CD14-positive monocyte (primary cell): ENCODE results near the gene PGP. TPM values are rescaled to one million over a fixed set of nuclear protein-coding genes. Genes with fewer than 3 reads are reported as not detected.

Experiments
- DNase-seq, 3 donors: peaks; one replicate each; pipeline ENCODE4 v3.0.0-alpha.2; 2011 to 2022
- H2AFZ ChIP-seq: 2 replicates; pipeline ENCODE4 v1.6.0; 2012; ENCODE audit warnings: mild to moderate bottlenecking, low read depth, low read length, inconsistent platforms; ENCODE audit not compliant: insufficient read depth, poor library complexity, severe bottlenecking
- H3K27ac ChIP-seq, 2 donors: 1 replicate in 1 of 2; 2 replicates in 1 of 2; pipeline ENCODE4 v1.5.1; 2012 to 2013; ENCODE audit warnings: low read length in 2 of 2, control low read depth in 1 of 2, inconsistent platforms in 1 of 2, low read depth in 1 of 2, mild to moderate bottlenecking in 1 of 2
- H3K27me3 ChIP-seq, 2 donors: one replicate each; pipeline versions ENCODE4 v1.6.0 to v1.6.1; 2011 to 2013; ENCODE audit warnings: low read length in 2 of 2; ENCODE audit not compliant: control insufficient read depth in 2 of 2, insufficient read depth in 2 of 2
- H3K36me3 ChIP-seq, 2 donors: replicated peaks in 1 of 2; 1 replicate in 1 of 2; 2 replicates in 1 of 2; pipeline versions ENCODE4 v1.5.1 to v1.6.1; 2012 to 2013; ENCODE audit warnings: low read length in 2 of 2, control low read depth in 1 of 2, inconsistent platforms in 1 of 2, mild to moderate bottlenecking in 1 of 2; ENCODE audit not compliant: insufficient read depth in 2 of 2, control insufficient read depth in 1 of 2
- H3K4me1 ChIP-seq, 2 donors: 1 replicate in 1 of 2; 2 replicates in 1 of 2; pipeline versions ENCODE4 v1.5.1 to v1.6.1; 2012 to 2013; ENCODE audit warnings: low read length in 2 of 2, control low read depth in 1 of 2, inconsistent platforms in 1 of 2, mild to moderate bottlenecking in 1 of 2, moderate library complexity in 1 of 2; ENCODE audit not compliant: insufficient read depth in 2 of 2, control insufficient read depth in 1 of 2
- H3K4me2 ChIP-seq: replicated peaks from 2 replicates; pipeline ENCODE3; 2012; ENCODE audit warnings: low read length, moderate library complexity, mild to moderate bottlenecking; ENCODE audit not compliant: poor library complexity, severe bottlenecking; ENCODE audit errors: extremely low read depth
- H3K4me3 ChIP-seq, 3 experiments: fragments of 200-600 bp in 1 of 3; sonication (generic) in 1 of 3; replicated peaks in 1 of 3; 1 replicate in 2 of 3; 2 replicates in 1 of 3; pipeline ENCODE4 v1.5.1; 2011 to 2013; ENCODE audit warnings: low read length in 3 of 3, mild to moderate bottlenecking in 3 of 3, control low read depth in 2 of 3, low read depth in 2 of 3, inconsistent platforms in 1 of 3, moderate library complexity in 1 of 3
- H3K79me2 ChIP-seq: 2 replicates; pipeline ENCODE4 v1.6.0; 2012; ENCODE audit warnings: mild to moderate bottlenecking, control low read depth, inconsistent platforms, low read length, moderate library complexity; ENCODE audit not compliant: insufficient read depth
- H3K9ac ChIP-seq: 2 replicates; pipeline ENCODE4 v1.6.0; 2017; ENCODE audit warnings: low read length, mild to moderate bottlenecking; ENCODE audit not compliant: insufficient read depth, poor library complexity, severe bottlenecking
- H3K9me3 ChIP-seq, 2 donors: replicated peaks in 1 of 2; 1 replicate in 1 of 2; 2 replicates in 1 of 2; pipeline versions ENCODE4 v1.5.1 to v1.6.1; 2012 to 2013; ENCODE audit warnings: low read length in 2 of 2, control low read depth in 1 of 2; ENCODE audit not compliant: control insufficient read depth in 1 of 2, insufficient read depth in 1 of 2
- H4K20me1 ChIP-seq: 2 replicates; pipeline ENCODE4 v1.6.0; 2012; ENCODE audit warnings: mild to moderate bottlenecking, low read length, control low read depth, moderate library complexity; ENCODE audit not compliant: insufficient read depth
- H3K27ac Mint-ChIP-seq, 7 donors: one replicate each; pipeline ENCODE4 v1.8.0; 2020; ENCODE audit warnings: mild to moderate bottlenecking in 7 of 7, mixed read lengths in 7 of 7, moderate library complexity in 6 of 7, inconsistent platforms in 2 of 7
- H3K27me3 Mint-ChIP-seq, 3 donors: one replicate each; pipeline ENCODE4 v1.8.0; 2021 to 2022; ENCODE audit warnings: low read depth in 3 of 3, mild to moderate bottlenecking in 3 of 3, mixed read lengths in 3 of 3, moderate library complexity in 3 of 3, inconsistent platforms in 1 of 3
- H3K36me3 Mint-ChIP-seq, 2 donors: one replicate each; pipeline ENCODE4 v1.8.0; 2020; ENCODE audit warnings: mixed read lengths in 2 of 2, inconsistent platforms in 1 of 2, mild to moderate bottlenecking in 1 of 2
- H3K4me1 Mint-ChIP-seq: one replicate; pipeline ENCODE4 v1.8.0; 2020; ENCODE audit warnings: mild to moderate bottlenecking, mixed read lengths
- H3K4me3 Mint-ChIP-seq, 2 donors: one replicate each; pipeline ENCODE4 v1.8.0; 2020; ENCODE audit warnings: mild to moderate bottlenecking in 2 of 2, mixed read lengths in 2 of 2, moderate library complexity in 1 of 2
- H3K9me3 Mint-ChIP-seq, 7 donors: one replicate each; pipeline ENCODE4 v1.8.0; 2020 to 2022; ENCODE audit warnings: mixed read lengths in 7 of 7, mild to moderate bottlenecking in 6 of 7, moderate library complexity in 6 of 7, inconsistent platforms in 2 of 7
- CTCF ChIP-seq: fragments of 200-600 bp; IDR thresholded peaks from one replicate; pipeline ENCODE4 v1.8.0; 2022; ENCODE audit warnings: antibody characterized with exemption, mild to moderate bottlenecking
- WGBS: methylation state at CpG from one replicate; pipeline ENCODE4 v1.1.5; 2013; ENCODE audit warnings: missing lambda C conversion rate; ENCODE audit not compliant: insufficient coverage; 5-methylcytosine and 5-hydroxymethylcytosine counted together
- intact Hi-C, 2 donors: fragments of 100-400 bp; cut with micrococcal nuclease; formaldehyde crosslinking; loops; one replicate each; pipeline versions ENCODE4 v1.15.0 to v1.15.1; 2023
- polyA plus RNA-seq, 3 donors: library from polyadenylated mRNA; depleted of rRNA in 1 of 3; unstranded in 2 of 3; stranded (reverse) in 1 of 3; fragments of 300-500 nt in 2 of 3; fragments of >200 nt in 1 of 3; fragmentation: Illumina TruSeq in 2 of 3; gene quantifications; 1 replicate in 2 of 3; 2 replicates in 1 of 3; pipeline ENCODE4 v1.2.3, GENCODE V29; 2012 to 2021

Gene PGP
- polyA plus RNA-seq, 3 donors, result 7.2 to 20.2 (median 19.2) TPM

DNA sequence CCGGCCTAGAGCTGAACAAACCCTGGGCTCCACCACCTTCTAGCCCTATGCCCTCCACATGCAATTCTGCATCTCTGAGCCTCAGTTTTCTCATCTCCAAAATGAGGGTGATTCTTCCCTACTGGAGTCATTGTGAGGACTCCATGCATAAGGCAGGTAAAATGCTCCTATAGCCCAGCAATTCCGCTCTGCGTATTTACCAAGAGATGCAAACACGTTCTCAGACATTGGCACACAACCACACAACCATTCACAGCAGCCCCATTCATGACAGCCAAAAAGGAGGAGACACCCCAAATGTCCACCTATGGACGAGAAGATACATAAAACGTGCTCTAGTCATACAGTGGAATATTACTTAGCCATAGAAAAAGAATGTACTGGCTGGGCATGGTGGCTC, 14.3 kb downstream of the PGP start:
- intact Hi-C loops, result no loop called here
- Histone ChIP-seq H3K4me1 (peaks cover 11 to 18% of the 10 kb centered on the region in 2 donors), H3K27me3 (peaks cover 25 to 35% of the 10 kb centered on the region in 2 donors), H4K20me1 (no peaks in the 10 kb centered on the region), H3K36me3 (no peaks in the 10 kb centered on the region), H3K4me2 (no peak overlapping the region), H3K27ac (no peak overlapping the region), H3K9ac (no peak overlapping the region), H3K79me2 (no peaks in the 10 kb centered on the region), H3K9me3 (peaks cover 0 to 7% of the 10 kb centered on the region in 2 donors), H2AFZ (no peak overlapping the region), H3K4me3 (no peak overlapping the region)
- H3K9me3 Mint-ChIP-seq, result peaks cover 0 to 12% (median 3%) of the 10 kb centered on the region in 7 donors
- TF ChIP-seq CTCF, result no peak
- no peak overlapping the region for H3K4me3 Mint-ChIP-seq
- 100% methylated on average over 3 of the region's 6 CpGs for WGBS
- DNase-seq, result no peak
- H3K4me1 Mint-ChIP-seq, result peaks cover 8% of the 10 kb centered on the region
- no peaks in the 10 kb centered on the region for H3K36me3 Mint-ChIP-seq
- peaks cover 35 to 57% (median 35%) of the 10 kb centered on the region in 3 donors for H3K27me3 Mint-ChIP-seq
- no peak overlapping the region for H3K27ac Mint-ChIP-seq

GRCh38 chr16:2199621-2200139, 15.0 kb downstream of the PGP start:
- H3K9me3 Mint-ChIP-seq, result peaks cover 0 to 17% (median 4%) of the 10 kb centered on the region in 7 donors
- Histone ChIP-seq H3K36me3 (no peaks in the 10 kb centered on the region), H3K4me2 (no peak overlapping the region), H3K9me3 (peaks cover 0 to 7% of the 10 kb centered on the region in 2 donors), H3K4me3 (no peak overlapping the region), H3K4me1 (peaks cover 7 to 13% of the 10 kb centered on the region in 2 donors), H3K27ac (no peak overlapping the region), H3K79me2 (no peaks in the 10 kb centered on the region), H3K27me3 (peaks cover 31 to 42% of the 10 kb centered on the region in 2 donors), H4K20me1 (no peaks in the 10 kb centered on the region), H2AFZ (no peak overlapping the region), H3K9ac (no peak overlapping the region)
- H3K4me3 Mint-ChIP-seq, result no peak overlapping the region
- H3K4me1 Mint-ChIP-seq, result peaks cover 10% of the 10 kb centered on the region
- H3K36me3 Mint-ChIP-seq, result no peaks in the 10 kb centered on the region
- no peak for TF ChIP-seq CTCF
- H3K27me3 Mint-ChIP-seq, result peaks cover 41 to 64% (median 41%) of the 10 kb centered on the region in 3 donors
- 86% methylated on average over 10 of the region's 14 CpGs for WGBS
- intact Hi-C loops, result loop anchor here in 1 of 2 donors (5.0 kb wide), 1 partner anchor 53 kb away; the partner anchor contains the start of gene ECI1
- H3K27ac Mint-ChIP-seq, result no peak overlapping the region
- DNase-seq, result no peak
